GM12873 (cell line): ENCODE measurements around the gene ALOX15.

ENCODE experiments used
- TF ChIP-seq, protein P1 (sequence below): IDR thresholded peaks from 2 replicates; pipeline ENCODE4 v1.5.1; 2012; ENCODE audit warnings: low read depth, mild to moderate bottlenecking, moderate library complexity, low read length, control low read depth; ENCODE audit not compliant: insufficient read depth; ENCODE audit errors: missing control alignments

Gene ALOX15

GRCh38 chr17:4631836-4632580 is 9.5 kb downstream of the ALOX15 start:
- TF ChIP-seq, protein P1, sequence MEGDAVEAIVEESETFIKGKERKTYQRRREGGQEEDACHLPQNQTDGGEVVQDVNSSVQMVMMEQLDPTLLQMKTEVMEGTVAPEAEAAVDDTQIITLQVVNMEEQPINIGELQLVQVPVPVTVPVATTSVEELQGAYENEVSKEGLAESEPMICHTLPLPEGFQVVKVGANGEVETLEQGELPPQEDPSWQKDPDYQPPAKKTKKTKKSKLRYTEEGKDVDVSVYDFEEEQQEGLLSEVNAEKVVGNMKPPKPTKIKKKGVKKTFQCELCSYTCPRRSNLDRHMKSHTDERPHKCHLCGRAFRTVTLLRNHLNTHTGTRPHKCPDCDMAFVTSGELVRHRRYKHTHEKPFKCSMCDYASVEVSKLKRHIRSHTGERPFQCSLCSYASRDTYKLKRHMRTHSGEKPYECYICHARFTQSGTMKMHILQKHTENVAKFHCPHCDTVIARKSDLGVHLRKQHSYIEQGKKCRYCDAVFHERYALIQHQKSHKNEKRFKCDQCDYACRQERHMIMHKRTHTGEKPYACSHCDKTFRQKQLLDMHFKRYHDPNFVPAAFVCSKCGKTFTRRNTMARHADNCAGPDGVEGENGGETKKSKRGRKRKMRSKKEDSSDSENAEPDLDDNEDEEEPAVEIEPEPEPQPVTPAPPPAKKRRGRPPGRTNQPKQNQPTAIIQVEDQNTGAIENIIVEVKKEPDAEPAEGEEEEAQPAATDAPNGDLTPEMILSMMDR = no peak

- TF ChIP-seq, protein P1 = no peak
Measured at GRCh38 chr17:4631431-4631830, 10.0 kb downstream of the ALOX15 start.

GRCh38 chr17:4626734-4627256 is 14.7 kb downstream of the ALOX15 start:
- TF ChIP-seq, protein P1 = no peak

GRCh38 chr17:4625181-4625617 is 16.3 kb downstream of the ALOX15 start:
- TF ChIP-seq, protein P1 = no peak

DNA sequence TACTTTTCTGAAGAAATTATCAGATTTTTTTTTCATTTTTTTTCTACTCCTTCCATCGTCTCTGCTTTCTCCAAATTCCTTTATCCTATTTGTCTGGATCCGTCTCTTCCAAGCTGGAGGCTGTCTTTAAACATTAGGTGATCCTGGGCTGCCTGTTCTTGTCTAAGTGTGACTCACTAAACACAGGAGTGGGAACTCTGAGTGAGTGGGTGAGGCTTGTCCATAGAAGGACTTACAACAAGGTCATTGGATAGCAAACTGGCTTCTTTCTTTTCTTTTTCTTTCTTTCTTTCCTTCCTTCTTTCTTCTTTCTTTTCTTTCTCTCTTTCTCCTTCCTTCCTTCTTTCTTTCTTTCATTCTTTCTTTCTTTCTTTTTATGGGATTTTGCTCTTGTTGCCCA is 18.2 kb downstream of the ALOX15 start:
- TF ChIP-seq, protein P1 = no peak

DNA sequence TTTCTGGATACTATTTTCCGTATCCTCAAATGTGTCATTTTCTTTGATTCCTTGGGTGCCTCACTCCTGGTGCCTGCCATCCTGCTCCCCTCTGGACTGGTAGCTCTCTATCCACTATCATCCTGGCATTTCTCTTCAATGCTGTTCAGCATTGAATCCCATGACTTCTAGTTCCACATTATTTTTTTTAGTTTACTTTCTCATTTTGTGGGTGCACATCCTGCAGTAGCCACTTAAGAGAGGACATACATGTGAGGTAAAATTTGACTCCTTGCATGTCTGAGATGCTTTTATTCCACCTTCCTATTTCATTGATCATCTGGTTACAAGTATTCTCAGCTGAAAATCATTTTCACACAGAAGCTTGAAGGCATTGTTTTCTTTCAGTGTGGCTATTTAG is 19.1 kb downstream of the ALOX15 start:
- TF ChIP-seq, protein P1 = no peak

DNA sequence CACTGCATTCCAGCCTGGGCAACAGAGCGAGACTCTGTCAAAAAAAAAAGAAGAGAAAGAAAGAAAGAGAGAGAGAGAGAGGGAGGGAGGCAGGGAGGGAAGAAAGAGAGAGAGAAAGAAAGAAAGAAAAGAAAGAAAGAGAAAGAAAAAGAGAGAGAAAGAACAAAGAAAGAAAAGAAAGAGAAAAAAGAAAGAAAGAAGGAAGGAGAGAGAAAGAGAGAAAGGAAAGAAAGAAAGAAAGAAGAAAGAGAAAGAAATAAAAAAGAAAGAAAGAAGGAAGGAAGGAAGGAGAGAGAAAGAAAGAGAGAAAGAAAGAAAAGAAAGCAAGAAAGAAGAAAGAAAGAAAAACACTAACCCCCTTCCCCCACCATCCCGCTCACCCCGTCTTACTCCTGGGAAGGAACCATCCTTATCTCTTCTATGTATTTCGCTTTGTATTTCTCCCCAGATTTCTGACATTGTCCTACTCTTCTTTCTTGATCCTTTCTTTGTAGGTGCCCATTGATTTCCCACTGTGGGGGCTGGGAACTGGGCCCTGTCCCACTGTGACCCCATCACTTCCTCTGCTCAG is 20.9 kb downstream of the ALOX15 start:
- TF ChIP-seq, protein P1 = no peak
